GM19240 (cell line): ENCODE measurements around the gene NUP37.
"Not testable (repeated sequence)": the region's sequence is repeated elsewhere in the genome, so short reads cannot be mapped to it uniquely, and the experiment has no call there.

Source experiments
- DNase-seq: peaks from one replicate; pipeline ENCODE4 v3.0.0; 2011; ENCODE audit warnings: low spot score; ENCODE audit not compliant: insufficient read length

Gene NUP37, protein sequence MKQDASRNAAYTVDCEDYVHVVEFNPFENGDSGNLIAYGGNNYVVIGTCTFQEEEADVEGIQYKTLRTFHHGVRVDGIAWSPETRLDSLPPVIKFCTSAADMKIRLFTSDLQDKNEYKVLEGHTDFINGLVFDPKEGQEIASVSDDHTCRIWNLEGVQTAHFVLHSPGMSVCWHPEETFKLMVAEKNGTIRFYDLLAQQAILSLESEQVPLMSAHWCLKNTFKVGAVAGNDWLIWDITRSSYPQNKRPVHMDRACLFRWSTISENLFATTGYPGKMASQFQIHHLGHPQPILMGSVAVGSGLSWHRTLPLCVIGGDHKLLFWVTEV

DNA sequence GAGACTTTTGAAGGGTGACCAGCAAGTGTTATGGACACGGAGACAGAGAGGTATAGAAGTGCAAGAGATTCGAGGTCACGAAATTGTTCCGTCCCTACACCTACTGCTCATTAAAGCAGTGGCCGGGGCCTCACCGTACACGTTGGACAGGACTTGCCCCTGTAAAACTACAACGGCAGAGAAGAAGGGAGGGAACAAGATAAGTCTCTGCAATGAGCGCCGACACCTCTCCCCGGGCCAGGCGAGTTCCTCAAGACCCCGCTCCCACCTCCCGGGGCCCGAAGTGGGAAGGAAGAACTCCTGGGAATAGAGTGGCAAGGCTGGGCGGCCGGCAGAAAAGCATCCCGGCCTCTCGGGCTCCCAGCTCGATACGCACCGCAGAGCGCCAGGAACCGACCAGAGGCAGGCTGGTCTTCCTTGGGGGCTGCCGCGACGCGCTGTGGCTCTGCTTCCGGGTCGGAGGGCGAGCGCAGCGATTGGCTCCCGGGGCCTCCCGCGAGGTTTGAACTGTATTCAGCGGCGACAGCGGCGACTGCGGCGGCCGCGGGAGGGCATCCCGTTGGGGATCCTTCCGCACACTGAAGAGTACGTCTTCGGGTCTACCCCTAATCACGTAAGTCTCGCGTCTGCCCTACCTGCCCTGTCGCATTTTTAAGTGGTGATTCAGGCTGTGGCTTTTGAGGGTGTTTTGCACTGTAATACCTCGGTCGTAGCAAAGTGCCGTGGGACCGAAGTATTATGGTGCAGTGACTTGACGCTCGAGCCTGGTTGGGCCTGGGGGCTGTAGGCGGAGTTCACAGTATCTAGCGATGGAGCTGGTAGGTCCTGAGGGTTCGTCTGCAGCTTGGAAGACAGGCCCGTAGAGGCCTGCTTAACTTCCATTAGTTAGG, at the start of gene NUP37, which contains the start of gene PARPBP:
TSS of gene NUP37 (minus strand) at position 441 of the 890 bp plus-strand sequence. CDS start 1,596 bp downstream, outside the sequence.
TSS of gene PARPBP (plus strand) at position 510 of the 890 bp plus-strand sequence. CDS start 3,706 bp downstream, outside the sequence.
- DNase-seq = peak; percentile 68

DNA sequence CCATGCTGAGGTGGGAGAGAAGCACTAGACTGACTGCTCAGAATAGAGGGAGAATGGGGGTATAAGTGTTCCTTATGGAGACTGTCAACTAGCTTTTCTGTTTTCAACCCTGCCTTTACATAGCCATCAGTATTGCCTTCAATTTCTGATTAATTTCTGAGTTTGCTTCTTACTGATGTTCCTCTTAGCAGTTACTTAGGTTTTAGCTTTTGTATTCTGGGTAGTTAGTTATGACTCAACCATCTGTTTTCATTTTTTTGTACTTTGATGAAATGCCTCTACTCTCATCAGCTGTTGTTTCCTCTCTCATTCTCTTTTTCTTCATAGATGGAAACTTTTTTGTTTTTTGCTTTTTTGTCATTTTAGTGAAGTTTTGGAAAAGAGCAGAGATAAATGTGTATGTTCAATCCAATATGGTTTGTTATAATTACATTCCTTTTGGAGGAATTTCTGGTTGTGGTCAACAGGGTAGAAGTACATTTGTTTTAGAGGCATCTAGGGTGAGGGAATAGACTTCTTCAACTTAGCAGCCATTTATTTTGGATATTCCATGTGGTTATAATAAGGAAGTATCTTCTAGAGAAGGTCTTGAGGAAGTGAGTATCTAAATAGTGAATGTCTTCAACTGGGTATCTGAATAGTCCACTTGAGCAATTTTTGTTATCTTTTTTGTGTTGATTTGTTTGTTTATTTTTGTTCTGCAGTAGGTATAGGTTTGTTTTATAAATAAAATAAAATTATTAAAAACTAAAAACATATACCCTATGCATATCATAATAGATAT, 48.1 kb upstream of the NUP37 start:
- DNase-seq = no peak

DNA sequence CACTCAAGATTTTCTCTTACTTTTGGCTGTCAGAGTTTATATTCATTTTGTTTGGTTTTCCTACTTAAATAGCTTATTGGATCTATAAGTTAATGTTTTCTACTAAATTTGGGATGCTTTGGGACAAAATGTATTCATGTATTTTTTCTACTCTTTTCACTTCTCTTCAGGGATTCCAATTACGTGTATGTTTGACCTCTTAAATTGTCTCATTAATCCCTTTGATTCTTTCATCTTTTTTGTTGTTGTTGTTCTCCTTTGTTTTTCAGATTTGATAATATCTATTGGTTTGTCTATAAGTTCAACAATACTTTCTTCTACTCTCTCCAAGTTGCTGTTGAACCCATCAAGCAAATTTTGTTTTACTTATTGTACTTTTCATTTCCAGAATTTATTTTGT, 43.5 kb upstream of the NUP37 start:
- no peak for DNase-seq

DNA sequence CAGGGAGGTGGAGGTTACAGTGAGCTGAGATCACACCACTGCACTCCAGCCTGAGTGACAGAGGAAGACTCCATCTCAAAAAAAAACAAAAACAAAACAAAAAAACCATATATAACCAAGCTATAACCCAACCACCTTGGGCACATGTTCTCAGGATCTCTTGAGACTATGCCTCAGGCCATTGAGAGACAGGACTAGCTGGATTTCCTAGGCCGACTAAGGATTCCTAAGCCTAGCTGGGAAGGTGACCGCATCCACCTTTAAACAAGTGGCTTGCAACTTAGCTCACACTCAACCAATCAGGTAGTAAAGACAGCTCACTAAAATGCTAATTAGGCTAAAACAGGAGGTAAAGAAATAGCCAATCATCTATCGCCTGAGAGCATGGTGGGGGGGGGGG, 35.3 kb upstream of the NUP37 start:
- DNase-seq = not testable (repeated sequence)

DNA sequence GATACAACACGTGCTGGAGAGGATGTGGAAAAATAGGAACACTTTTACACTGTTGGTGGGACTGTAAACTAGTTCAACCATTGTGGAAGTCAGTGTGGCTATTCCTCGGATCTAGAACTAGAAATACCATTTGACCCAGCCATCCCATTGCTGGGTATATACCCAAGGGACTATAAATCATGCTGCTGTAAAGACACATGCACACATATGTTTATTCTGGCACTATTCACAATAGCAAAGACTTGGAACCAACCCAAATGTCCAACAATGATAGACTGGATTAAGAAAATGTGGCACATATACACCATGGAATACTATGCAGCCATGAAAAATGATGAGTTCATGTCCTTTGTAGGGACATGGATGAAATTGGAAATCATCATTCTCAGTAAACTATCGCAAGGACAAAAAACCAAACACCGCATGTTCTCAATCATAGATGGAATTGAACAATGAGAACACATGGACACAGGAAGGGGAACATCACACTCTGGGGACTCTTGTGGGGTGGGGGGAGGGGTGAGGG, 27.2 kb upstream of the NUP37 start:
- not testable (repeated sequence) for DNase-seq

DNA sequence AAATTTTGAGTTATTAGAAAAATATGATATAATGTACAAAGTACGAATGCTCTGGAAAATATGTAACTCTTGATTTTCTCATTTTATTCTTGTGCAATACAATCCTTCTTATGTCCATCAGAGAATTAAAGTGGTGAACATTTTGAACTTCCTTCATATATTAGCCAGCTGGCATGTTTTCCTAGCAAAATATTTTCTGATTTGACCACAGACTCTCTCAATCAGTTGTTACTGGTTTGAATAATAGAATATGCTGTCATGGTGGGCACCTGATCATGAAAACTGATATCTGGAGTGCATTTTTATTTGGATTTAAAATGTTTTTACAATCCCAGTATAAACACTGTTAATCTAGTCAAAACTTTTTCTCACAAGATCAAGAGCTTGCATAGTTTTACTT, 24.3 kb upstream of the NUP37 start:
- no peak for DNase-seq

DNA sequence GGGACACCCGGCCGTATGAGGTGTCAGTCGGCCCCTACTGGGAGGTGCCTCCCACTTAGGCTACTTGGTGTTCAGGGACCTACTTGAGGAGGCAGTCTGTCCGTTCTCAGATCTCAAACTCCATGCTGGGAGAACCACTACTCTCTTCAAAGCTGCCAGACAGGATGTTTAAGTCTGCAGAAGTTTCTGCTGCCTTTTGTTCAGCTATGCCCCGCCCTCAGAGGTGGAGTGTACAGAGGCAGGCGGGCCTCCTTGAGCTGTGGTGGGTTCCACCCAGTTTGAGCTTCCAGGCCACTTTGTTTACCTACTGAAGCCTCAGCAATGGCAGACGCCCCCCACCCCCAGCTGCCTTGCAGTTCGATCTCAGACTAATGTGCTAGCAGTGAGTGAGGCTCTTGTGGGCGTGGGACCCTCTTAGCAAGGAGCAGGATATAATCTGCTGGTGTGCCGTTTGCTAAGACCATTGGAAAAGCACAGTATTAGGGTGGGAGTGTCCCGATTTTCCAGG, 23.0 kb upstream of the NUP37 start:
- DNase-seq = not testable (repeated sequence)

DNA sequence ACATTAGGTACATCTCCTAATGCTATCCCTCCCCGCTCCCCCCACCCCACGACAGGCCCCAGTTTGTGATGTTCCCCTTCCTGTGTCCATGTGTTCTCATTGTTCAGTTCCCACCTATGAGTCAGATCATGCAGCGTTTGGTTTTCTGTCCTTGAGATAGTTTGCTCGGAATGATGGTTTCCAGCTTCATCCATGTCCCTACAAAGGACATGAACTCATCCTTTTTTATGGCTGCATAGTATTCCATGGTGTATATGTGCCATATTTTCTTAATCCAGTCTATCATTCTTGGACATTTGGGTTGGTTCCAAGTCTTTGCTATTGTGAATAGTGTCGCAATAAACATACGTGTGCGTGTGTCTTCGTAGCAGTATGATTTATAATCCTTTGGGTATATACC, 17.7 kb upstream of the NUP37 start:
- DNase-seq = not testable (repeated sequence)

DNA sequence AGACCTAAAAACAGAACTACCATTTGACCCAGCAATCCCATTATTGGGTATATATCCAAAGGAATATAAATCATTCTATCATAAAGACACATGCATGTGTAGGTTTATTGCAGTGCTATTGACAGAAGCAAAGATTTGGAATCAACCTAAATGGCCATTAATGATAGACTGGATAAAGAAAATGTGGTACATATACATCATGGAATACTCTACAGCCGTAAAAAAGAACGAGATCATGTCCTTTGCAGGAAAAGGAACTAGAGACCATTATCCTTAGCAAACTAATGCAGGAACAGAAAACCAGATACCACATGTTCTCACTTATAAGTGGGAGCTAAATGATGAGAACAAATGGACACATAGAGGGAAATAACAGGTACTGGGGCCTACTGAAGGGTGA, 11.5 kb upstream of the NUP37 start:
- not testable (repeated sequence) for DNase-seq

DNA sequence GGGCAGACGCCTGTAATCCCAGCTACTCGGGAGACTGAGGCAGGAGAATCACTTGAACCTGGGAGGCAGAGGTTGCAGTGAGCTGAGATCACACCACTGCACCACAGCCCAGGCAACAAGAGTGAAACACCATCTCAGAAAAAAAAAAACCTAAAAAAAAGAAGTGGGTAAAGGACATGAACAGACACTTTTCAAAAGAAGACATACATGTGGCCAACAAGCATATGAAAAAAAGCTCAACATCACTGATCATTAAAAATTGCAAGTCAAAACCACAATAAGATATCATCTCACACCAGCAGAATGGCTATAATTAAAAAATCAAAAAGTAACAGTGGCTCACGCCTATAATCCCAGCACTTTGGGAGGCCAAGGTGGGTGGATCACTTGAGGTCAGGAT, 10.8 kb upstream of the NUP37 start:
- not testable (repeated sequence) for DNase-seq

DNA sequence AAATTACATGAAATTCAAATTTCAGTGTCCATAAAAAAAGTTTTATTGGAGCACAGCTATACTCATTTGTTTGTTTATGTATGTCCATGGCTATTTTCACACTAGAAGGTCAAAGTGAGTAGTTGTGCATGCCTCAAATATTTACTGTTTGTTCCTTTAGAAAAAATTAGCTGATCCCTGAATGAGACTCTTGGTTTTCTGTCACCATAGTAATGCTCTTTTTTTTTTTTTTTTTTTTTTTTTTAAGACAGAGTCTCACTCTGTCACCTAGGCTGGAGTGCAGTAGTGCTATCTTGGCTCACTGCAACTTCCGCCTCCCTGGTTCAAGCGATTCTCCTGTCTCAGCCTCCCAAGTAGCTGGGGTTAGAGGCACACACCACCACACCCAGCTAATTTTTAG, 1.4 kb upstream of the NUP37 start:
- DNase-seq = not testable (repeated sequence)

DNA sequence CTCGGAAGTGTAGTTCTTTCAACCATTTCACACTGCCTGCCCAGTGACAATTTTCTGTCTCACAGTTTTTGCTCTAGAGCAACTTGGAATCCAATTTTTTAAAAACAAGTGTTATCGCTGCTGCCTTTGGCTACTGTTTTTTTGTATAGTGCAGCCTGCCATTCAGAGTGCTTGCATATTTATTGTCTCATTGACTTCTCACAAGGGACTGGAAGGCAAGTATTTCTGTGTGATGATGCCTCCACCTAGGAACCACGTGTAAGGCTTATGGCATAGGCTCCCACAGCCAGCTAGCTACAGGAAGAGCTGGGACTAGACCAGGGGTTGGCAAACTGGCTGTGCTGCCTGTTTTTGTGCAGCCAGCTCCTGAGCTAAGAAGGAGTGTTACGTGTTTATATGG, 972 bp upstream of the NUP37 start:
- no peak for DNase-seq

DNA sequence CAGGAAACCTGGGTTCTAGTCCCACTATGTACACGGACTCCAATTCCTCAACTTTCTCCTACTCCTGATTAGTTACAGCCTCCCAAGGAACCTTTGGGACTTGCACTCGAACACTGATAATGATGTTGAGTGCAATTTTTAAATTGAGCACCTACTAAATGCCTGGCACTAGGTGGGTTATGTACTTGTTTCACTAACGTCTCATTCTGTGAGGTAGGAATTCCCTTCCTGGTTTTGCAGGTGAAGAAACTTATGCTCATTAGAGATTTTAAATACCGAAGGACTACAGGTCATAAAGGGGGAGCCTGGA, 605 bp upstream of the NUP37 start:
- DNase-seq = no peak

DNA sequence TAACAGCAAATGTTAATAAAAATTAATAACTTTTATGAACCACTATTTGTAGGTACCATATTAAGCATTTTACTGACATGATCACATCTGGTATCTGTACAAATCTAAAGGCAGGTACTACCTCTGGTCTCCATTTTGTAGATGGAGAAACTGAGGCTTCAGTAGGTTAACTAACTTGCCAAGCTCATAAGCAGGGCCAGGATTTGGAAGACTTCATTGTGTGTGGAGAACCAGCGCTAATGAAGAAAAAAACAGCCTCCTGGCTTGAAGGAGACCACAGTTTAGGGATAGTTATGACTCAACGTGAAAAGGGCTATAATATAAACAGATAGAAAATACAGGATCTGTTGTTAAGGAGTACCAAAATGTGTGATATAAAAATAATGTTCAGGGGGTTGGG, 1.0 kb downstream of the NUP37 start:
- no peak for DNase-seq

DNA sequence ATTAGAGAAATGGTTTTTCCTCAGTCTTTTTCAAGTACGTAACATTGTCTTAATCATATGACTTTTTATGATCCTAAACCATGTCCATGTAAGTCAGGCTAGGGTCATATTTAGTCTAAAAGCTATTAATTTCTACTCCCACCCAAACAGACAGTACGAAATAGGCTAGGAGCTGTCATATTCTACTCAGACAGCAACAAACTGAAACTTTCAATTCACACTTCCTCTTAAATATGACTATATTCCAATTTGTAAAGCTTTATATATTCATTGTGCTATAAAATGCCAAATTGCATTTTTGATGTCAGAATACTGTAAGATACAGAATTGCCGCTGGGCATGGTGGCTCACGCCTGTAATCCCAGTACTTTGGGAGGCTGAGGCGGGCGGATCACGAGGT, 3.5 kb downstream of the NUP37 start:
- DNase-seq = no peak

DNA sequence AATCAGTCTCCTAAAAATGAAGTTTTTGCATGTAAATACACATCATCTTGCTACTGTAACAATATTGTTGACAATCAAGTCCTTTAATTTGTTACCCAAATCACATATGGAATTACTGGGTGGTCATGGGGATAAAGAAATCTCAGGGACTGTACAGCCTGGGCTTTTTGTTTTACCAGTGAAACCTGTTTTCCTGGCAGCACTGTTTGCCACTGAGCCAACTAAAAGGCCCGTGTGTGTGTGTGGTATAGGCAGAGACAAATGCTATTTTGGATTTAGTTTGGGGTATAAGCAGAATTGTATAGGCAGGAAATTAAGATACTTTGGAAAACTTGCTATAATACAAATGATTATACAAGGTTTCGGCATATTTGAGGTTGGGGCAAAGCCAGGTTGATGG, 5.7 kb downstream of the NUP37 start:
- no peak for DNase-seq

DNA sequence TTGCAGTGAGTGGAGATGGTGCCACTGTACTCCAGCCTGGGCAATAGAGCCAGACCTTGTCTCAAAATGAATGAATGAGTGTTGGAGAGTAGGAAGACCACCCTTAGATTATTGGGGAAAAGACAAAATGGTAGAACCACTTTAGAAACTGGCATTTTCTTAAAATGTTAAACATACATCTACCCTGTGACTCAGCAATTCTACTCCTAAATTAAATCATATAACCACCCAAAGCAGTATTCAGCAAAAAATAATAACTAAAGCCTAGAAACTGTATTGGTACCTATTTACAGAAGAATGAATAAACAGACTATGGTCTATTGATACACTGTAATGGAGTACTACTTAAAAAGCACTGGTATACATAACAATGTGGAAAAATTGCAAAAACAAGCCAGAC, 9.1 kb downstream of the NUP37 start:
- no peak for DNase-seq

DNA sequence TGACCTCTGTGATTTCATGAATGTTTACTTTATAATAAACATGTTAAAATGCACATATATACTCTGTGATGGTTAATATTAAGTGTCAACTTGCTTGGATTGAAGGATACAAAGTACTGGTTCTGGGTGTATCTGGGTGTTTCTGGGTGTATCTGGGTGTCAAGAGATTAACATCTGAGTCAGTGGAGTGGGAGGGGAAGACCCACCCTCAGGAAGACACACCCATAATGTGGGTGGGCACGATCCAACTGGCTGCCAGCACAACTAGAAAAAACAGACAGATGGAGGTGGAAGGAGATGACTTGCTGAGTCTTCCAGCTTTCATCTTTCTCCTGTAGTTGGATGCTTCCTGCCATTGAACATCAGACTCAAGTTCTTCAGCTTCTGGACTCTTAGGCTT, 11.9 kb downstream of the NUP37 start:
- DNase-seq = no peak

DNA sequence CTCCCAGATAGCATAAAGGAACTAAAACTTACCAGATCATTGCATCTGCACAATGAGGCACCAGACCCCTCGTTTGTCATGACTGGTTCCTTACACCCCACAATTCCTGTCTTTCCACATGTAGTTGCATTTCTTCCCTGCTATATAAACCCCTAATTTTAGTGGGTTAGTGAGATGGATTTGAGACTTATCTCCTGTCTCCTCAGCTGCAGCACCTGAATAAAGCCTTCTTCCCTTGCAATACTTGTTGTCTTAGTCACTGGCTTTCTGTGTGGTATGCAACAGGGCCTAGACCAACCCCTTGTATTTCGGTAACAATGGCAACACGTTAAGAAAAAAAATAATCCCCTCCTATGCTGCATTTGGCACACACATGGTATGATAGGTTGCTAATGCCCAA, 13.0 kb downstream of the NUP37 start:
- no peak for DNase-seq

DNA sequence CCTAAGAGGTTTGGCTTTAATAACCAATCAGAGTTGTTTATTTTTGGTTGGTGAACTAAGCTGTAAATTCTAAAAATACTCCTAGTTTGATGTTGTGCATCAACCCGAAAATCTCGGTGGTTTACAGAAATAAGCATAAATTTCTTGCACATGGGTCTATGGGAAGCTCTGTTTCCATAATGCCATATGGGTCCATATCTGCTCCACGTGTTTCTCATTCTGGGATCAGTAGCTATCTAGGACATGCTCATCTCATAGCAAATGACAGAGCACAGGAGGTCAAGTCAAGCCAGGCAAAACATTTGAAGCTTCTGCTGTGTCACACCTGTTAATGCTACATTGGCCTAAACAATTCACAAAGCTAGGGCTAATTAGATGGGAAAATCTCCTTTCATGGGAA, 23.1 kb downstream of the NUP37 start:
- no peak for DNase-seq

DNA sequence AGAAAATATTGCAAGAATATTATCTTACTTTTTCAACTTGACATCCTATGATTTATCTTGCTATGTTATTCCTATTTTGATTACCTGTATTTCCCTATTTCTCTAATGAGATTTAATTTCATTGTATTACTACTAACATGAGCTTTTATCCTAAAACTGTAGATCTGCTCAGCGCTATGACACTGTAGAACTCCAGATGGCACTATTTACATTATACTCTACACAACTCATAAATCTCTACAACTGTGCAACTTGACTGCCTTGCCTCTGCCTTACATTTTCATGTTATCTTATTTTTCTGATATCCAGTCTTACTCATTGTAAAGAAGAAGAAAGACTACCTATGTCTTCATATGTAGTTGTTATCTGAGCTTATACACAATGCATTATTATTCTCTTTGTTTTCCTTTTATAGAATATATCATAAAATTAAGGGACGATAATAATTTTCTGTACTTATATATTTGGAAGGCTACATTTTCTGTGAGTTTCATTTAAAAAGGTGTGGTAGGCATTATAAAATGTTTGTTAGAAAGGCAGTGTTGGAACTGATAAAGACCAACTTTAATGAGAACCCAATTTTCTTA, 24.1 kb downstream of the NUP37 start:
- no peak for DNase-seq
